Glomerular endothelial cell (primary cell): ENCODE results near the gene DOCK4. TPM values are rescaled to one million over a fixed set of nuclear protein-coding genes. Genes with fewer than 3 reads are reported as not detected.

Experiments
- DNase-seq: peaks from one replicate; pipeline ENCODE4 v3.0.0-alpha.2; 2011; ENCODE audit warnings: low read depth, low spot score; ENCODE audit errors: extremely low read depth
- total RNA-seq: library from RNA; depleted of rRNA; stranded (reverse); fragments of >200 nt; gene quantifications from 2 replicates; pipeline ENCODE4 v1.2.3, GENCODE V29; 2015

The DOCK4 gene
- total RNA-seq, 1 donor from 2014 or later = 150 TPM

DNA sequence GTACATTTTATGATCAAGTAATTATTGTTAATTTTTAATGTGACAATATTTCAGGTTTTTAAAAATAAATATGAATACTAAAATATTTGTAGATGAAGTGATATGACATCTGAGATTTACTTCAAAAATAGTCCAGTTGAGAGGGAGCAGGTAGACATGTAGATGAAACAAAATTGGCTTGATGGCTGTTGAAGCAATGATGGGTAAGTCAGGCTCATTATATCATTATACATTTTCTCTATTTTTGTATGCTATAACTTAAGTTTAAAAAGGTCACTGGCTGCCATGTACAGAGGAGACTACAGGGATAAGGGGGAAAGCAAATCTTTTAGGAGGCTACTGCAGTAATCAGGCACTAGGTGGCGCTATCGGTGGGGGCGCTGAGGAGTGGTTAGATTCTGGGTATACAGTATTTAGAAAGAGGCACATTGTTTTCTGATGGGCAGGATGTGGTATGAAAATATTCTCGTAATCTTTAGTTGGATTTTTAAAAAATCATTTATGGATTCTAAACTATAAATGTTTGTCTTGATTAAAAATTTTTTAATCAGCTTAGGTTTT, 454.1 kb downstream of the DOCK4 start:
- DNase-seq = no peak

DNA sequence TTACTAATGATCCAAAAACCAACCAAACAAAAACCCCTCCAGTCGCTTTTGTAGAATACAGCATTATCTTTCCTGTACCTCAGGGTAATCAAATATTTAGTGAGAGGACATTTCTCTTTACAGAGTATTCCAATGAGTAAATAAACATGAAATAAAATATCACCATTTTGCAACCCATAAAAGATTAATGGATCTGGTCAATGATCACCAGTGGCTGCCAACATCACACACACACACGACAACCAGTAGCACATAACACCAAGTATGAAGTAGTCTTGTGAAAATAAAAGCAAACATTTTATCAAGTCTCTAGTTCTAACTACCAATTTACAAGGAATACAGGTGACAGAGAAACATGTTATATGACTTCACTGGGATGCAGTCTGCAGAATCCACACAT, 455.3 kb downstream of the DOCK4 start:
- no peak for DNase-seq

DNA sequence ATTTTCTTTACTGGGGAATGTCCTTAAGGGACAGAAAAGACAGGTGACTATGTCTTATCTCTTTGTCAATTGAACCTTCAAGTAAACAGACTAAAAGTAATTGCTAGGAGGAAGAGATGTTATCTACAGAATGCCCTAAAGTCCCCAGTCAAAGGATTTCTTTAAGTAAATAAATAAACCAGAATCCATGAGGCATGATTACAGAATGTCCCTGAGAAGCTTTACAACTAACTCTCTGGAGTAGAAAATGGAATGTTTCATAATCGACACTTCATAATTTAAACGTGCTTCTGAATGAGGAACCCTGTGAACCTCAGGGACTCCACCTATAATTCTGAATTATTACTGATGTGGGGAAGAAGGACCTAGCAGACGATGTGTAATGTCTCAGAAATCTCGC, 456.0 kb downstream of the DOCK4 start:
- DNase-seq = no peak

DNA sequence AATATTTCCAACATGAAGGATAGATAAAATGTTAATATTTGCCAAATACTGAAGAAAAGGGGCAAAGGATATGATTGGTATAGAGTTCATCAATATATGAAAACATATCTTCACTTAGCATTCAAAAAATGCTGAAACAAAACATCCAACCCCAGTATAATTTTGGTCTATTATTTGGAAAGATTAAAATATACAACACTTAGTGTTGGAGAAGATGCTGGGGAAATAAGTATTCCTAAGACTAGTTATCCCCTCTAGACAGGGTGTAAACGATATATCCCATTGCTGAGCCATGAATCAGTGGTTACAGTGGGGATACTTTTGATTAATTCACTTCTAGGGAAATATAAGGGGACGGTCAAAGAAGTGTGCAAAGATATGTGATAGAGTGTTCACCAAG, 456.6 kb downstream of the DOCK4 start:
- no peak for DNase-seq

DNA sequence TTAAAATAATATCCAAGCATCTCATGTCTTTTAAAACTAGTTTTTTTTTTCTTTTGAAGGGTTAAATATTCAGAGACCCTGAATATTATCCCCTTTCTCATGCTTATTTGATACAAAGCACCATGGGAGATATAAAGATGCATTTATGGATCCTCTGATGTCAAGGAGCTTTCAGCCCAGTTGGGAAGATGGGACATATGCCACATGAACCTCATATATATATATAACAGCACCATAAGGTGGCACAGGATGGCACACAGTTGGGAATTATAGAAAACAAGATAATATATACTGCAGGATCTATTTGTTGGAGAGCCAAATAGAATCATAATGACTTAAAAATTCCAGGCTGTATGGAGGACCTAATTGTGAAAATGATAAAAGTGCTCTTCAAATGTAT, 458.5 kb downstream of the DOCK4 start:
- no peak for DNase-seq

DNA sequence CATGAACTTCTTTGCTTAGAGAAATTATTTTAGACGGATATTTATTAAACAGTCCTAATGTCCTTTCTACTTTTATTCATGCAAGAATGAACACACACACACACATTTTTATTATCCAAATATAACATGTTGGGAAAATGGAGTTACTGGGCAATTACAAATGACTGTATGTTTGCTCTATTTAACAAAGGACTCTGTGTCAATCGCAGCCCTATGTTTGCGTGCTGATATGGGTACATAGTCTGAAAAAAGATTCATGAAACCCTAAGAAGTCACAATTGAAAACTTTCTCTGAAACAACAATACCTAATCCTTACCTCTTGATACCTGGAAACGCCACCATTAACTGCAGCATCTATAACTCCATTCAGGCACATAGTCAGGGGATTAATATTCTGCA, 459.2 kb downstream of the DOCK4 start:
- DNase-seq = no peak

DNA sequence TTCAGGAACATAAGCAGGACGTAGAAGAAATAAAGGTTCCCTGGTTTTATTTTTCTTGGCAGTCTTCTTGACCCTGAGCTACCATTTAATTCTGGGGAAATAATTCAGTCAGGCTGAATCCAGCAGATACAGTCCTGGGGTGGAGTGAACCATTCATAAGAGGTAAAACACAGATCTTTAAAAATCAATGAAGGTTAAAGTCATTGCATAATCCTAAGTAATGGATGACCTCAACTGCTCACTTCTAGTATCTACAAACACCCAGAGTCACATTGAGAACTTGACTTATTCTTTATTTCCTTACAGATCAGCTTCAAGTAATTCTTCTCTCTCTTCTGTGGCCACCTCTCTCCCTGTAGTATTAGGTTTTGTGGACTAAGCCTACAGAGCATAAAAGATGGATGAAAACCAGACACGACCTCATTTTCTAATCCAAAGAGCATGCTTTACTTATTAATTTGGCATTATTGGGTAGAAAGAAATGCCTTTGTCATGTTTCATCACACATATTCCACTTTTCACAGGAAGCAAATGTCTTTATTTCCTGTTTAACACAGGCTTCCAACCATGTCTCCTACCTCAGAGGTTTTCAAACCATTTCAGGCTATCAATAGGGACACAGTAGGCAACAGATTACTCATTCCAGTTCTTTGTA, 461.6 kb downstream of the DOCK4 start:
- no peak for DNase-seq

DNA sequence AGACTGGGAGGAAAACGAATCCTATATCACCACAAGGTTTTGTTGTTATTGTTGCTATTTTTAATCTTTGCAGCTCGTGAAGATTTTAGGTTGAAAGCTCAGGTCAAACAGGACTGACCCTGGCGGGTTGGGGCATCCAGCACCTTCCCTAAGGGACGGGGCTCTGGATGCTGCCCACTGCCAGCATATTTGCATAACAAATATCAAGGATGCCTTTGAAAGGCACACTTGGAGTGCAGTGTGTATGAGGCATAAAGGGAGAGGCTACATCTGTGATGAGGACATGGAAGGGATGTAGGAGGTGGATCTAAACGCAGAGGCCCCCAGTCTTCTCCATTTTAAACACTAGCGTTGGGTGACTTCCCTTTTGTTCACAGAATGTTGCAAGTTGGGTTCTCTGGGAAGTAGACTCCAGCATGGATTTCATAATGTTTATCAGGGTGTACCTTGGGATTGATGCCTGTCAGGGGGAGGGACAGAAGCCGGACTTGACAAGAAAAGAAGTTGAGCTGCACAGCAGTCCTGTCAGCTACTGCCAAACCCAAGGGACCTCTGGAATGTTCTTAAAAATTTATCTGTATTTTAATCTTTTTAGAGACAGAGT, 462.9 kb downstream of the DOCK4 start:
- no peak for DNase-seq

DNA sequence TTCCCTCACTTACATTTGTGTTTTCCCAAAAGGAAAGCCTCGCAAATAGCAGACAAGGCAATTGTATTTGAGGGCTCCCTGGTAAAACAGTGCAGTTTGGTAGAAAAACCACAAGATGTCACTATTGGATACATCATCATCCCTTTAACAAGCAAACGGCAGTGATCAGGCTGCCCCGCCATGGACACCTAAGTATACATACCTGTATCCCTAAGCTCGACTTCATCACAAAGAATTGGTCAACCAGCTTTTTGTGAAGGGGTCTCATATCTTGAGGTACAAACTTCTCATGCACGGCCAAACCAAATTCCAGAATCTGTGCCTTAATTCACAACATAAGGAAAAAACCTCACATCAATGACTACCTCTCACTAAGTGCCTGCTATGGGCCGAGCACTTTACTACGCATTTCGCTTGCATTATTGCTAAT, 464.4 kb downstream of the DOCK4 start:
- DNase-seq = no peak

DNA sequence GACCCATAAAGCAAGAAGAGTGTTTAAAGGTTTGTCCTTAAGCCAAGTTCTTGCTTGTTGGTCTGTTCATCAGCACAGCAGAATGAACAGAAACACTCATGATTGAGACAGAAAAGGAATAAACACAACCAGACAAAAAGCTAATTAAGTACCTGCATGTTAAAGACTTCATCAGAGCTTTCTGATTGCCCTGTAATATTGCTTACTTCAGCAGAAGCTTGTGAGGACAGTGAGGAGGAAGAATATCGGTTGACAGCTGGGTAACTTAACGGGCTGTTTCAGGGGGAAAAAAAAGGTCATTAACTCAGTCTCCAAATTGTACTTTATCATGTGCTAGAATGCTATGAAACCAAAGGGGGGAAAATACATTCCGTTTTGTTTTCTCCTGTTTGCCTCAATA, 465.3 kb downstream of the DOCK4 start:
- DNase-seq = no peak

DNA sequence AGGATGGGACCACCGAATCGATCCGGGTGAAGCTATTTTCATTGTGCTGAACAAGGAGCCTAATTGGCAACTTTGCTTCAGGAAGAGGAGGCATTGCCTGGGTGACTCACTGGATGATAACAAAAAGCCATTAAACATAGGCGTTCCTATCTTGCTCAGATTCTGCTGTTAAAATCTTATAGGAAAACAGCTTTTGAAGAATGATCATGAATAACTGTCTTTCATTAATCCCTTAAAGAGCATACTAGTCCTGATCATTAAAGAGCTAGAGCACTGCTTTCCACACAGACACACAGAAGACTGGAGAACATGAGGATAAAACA, 469.7 kb downstream of the DOCK4 start:
- DNase-seq = no peak

DNA sequence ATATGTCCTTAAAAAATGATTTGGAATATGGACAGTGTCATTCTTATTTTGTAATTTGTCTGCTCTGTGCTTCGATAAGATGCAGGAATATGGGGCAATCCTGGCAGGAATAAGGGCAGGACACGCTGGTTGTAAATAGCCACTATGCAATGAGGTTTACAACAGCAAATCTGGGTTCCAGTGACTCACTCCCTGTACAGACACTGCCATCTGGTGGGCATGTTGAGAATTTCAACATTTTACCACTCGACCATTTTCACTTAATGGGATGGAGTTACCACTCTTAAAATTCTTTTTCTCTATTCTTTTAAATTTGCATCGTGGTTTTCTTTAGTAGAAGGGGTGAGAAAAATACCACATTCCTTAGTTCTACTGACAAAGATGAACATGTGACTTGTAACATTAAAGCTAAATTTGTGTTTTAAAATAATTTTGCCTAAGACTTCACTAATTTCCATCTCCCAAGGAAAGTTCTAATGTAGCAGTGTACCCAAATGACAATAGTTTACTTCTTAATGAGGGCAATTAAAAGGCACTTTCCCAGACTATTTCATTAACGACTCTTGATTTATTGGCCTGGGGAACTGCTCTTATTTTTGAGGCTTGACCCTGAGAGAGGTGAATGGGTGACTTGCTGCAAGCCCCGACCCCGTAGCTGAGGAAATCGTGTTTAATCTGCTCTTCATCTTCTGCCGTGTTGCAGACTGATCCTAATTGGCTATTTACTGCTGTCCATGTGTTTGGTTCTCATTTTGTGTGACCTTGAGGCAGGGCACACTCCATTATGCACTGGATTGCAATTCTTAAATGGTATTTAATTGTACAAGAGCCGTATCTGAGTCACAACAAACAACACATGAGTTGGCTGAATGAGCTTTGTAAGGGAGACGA, 470.3 kb downstream of the DOCK4 start:
- no peak for DNase-seq

DNA sequence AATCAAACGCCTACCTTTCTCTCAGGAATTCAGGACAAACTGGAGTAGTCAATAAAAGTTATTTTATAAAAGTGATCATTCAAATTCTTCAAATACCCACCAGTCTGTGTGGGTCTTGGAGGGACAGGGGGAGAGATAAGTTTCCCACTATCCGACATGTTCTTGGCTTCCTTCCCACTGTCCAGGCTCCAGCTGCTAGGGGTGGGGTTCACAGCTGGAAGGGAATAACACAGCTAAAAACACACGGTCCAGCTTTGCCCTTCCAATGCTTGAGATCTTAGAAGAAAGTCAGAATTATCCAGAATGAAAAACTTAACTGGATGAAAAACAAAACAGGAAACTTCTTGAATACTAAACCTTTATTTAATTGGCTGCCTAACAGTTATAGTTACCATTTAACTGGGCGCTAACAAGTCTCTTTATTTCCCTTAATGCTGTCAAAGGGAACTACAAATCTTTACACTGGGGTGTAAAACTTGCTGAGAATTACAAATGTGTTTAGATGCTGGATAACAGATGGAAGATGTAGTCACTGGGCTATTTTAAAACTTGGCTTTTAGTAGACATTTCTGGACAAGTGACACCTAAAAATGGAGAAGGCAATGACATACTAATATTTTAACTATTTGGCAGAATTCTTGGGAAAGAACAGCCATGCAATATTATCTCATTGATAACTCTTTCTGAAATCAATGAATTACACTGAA, 471.1 kb downstream of the DOCK4 start:
- DNase-seq = no peak

DNA sequence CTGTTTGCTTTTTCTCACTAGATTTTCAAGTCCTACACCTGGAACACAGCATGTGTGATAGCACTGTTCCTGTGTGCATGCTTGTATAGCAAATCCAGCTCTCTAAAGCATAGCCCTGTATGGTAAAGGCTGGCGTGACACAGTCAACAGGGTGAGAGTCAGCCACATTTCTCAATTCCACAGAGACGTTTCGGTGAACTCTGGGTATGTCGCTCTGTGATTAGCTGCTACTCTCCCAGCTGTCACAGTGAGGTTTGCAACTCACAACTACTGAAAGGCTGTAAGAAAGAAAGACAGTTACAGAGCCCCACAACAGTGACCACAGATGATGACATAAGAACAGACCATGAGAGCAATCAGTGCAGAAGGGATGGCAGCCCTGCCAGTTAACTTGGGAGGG, 473.3 kb downstream of the DOCK4 start:
- DNase-seq = no peak

DNA sequence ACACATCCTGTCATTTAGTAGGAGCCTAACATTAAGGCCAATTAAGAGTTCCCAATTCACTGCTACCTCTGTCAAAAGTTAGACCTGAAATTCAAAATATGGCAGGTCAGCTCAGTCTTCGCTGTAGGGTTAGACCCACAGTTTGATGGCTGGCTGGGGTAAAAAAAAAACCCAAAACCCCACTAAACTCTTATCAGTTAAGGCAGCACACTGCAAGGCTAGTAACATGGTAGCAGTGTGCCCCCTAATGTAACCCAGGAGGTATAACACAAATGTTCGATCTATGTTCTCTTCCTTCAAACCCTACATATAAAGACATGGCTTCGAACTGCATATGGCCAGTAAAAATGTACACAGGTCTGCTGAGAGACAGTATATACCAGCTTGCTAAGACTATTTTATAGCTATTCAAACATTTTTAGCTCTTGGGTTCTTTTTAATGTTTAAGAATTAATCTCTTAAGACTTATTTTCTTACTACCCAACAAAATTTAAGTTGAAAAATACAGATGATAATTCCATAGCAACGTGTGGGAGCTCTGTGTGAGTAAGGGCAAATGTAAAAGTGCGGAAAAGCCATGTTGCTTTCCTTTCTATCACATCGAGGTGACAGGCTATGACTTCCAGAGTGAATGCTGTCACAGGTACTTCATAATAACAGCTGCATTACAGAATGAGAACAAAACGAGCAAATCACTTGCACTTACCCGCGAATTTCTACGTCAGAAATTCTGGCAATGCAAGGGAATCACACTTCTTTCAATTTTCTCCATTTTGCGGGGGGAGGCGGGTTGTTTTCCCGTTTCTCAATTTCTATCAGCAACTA, 475.5 kb downstream of the DOCK4 start:
- DNase-seq = no peak

DNA sequence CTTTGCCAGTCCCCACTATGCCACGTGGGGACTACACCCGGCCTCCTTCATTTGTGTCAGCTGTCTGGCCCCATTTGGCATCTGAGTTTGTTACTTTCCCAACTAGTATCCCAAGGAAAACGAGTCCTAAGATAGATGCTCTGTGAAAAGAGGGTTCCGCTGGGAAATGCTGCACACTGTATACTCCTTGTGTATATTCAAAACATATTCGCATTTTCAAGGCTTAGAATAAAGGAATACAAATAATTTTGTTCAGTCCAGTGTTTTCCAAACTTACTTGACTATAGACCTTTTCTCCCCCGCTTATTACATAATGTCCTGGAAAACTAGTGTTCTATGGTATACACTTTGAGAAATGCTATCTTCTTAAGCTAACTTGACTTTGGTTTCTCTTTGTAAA, 476.1 kb downstream of the DOCK4 start:
- no peak for DNase-seq

DNA sequence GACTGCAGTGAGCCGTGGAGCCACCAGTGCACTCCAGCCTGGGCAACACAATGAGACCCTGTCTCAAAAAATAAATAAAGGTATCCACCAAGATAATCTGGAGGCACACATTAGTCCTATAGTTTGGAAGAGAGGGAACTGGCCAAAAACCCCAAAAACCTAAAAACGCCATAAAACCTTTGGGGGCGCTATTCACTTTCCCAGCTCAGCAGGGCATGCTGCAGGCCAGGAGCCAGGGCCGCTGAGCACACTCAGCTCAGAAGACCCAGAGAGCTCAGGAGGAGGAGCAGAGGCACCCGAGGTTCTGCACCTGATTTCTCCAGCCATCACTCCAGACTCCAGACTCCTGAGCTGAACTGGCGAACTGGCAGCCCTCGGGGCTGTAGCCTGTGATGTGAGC, 476.7 kb downstream of the DOCK4 start:
- DNase-seq = no peak

DNA sequence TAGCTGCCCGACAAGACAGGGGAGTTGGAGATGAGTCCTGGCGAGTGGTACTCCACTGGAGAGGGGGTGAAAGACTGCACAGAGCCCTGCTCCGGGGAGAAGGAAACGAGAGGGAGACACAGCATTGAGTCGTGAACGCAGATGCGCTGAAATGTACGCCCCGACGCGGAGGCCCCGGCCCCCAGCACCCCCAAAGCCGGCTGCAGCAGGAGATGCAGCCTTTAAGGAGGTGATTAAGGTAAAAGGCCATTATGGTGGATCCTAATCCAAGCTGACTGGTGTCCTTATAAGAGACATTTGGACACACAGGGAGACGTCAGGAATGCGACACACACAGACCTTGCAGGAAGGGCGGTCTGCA, 477.6 kb downstream of the DOCK4 start:
- no peak for DNase-seq

DNA sequence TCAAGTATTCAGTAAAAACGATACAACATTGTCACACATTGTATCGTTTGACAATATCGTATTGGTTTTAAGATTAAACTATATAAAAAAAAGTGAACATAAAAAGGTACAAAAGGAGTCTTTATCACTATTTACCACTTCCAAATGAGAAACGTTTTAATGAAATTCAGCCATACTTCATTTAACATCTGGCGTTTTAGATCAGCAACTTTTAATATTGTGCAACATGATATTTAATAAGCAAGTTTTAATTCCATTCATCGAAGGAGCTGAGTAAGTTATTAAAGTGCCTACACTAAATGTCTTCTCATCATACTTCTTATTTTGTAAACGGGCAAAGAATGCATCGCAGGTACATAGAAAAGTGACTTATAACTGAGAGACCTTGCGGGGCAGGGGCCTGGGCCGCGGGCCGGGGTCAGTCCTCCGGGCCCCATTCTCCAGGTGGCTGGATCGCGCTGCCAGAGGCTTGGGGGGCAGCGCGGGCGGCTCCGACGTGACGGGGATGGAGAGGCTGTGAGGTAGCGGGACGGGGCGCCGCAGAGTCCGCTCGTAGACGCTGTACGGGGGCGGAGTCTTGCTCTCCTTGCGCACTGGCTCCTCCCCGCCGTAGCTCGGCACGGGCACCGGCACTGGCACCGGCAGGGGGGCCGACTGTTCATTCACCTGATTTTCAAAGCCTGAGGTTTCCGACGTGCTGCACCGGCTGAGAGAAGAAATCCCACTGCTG, 478.1 kb downstream of the DOCK4 start:
- no peak for DNase-seq

DNA sequence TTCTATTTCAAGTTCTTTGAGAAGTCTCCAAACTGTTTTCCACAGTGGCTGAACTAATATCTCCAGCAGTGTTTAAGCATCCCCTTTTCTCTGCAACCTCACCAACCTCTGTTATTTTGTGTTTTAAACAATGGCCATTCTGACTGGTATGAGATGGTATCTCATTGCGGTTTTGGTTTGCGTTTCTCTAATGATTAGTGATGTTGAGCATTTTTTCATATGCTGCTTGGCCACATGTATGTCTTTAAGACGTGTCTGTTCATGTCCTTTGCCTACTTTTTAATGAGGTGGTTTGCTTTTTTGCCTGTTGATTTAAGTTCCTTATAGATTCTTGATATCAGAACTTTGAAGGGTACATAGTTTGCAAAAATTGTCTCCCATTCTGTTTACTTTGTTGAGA, 487.3 kb downstream of the DOCK4 start:
- no peak for DNase-seq
